GOT3 (cell line): ENCODE measurements around the gene AQP4.

ENCODE experiments used
- DNase-seq: peaks from one replicate; lab custom pipeline; 2025; ENCODE audit warnings: mixed read lengths; lab: John Stamatoyannopoulos, UW

The AQP4 gene

GRCh38 chr18:26839609-26840008 lies 25.9 kb downstream of the AQP4 start:
- no peak for DNase-seq

GRCh38 chr18:26832302-26832701 lies 33.2 kb downstream of the AQP4 start:
- no peak for DNase-seq

- no peak for DNase-seq
These were observed 37.9 kb downstream of the AQP4 start for GRCh38 chr18:26827581-26827980.

- no peak for DNase-seq
These were observed 38.8 kb downstream of the AQP4 start for GRCh38 chr18:26826656-26827235.

GRCh38 chr18:26821181-26821580 lies 44.3 kb downstream of the AQP4 start:
- DNase-seq = no peak

- DNase-seq = no peak
These were observed 46.5 kb downstream of the AQP4 start for GRCh38 chr18:26819046-26819445.

- no peak for DNase-seq
These were observed 47.0 kb downstream of the AQP4 start for GRCh38 chr18:26818461-26818860.

- no peak for DNase-seq
These were observed 52.5 kb downstream of the AQP4 start for GRCh38 chr18:26813043-26813442.

GRCh38 chr18:26812462-26812861 lies 53.0 kb downstream of the AQP4 start:
- no peak for DNase-seq

GRCh38 chr18:26809346-26809745 lies 56.2 kb downstream of the AQP4 start:
- DNase-seq = no peak

GRCh38 chr18:26806224-26806623 lies 59.3 kb downstream of the AQP4 start:
- DNase-seq = no peak

GRCh38 chr18:26804519-26804918 lies 61.0 kb downstream of the AQP4 start:
- no peak for DNase-seq

- DNase-seq = no peak
These were observed 61.9 kb downstream of the AQP4 start for GRCh38 chr18:26803643-26804042.

- no peak for DNase-seq
These were observed 62.9 kb downstream of the AQP4 start for GRCh38 chr18:26802330-26803200.
